ENCODE data around the gene EDIL3. TPM values are rescaled to one million over a fixed set of nuclear protein-coding genes. Genes with fewer than 3 reads are reported as not detected.

Gene EDIL3
- total and polyA plus RNA-seq, 2 donors (not counting 3 experiments of a cell fraction or from before 2014, with no cell fraction given), result 9.1 to 28.8 TPM

GRCh38 chr5:84249918-84250630 lies 134.6 kb downstream of the EDIL3 start:
- Histone ChIP-seq H3K4me3 (replicated peaks in 1 of 3; ENCODE audit: insufficient read depth in 1 of 3, low read depth in 1 of 3, low read length in 3 of 3) (no peak overlapping the region), H3K9me3 (replicated peaks; ENCODE audit: control insufficient read depth, insufficient read depth, low read length) (no peaks in the 10 kb centered on the region), H3K36me3 (ENCODE audit: control insufficient read depth in 2 of 2, extremely low read depth in 1 of 2, insufficient read depth in 2 of 2, low read length in 2 of 2) (no peaks in the 10 kb centered on the region), H3K27ac (ENCODE audit: insufficient read depth, low read depth, low read length) (no peak overlapping the region), H2AFZ (ENCODE audit: low read depth, low read length) (no peak overlapping the region), H3K9me1 (replicated peaks; ENCODE audit: control insufficient read depth, extremely low read depth, insufficient read depth, low read length) (no peaks in the 10 kb centered on the region), H3K79me2 (ENCODE audit: control insufficient read depth, insufficient read depth, low read length) (no peaks in the 10 kb centered on the region), H3K4me2 (ENCODE audit: insufficient read depth, low read length) (no peak overlapping the region), H4K20me1 (replicated peaks; ENCODE audit: control insufficient read depth, extremely low read depth, insufficient read depth, low read length) (no peaks in the 10 kb centered on the region), H3K9ac (replicated peaks; ENCODE audit: extremely low read depth, insufficient read depth, low read length) (no peak overlapping the region), H3K4me1 (ENCODE audit: control insufficient read depth, extremely low read depth, insufficient read depth, low read length) (no peaks in the 10 kb centered on the region), H3K27me3 (ENCODE audit: control insufficient read depth in 2 of 2, insufficient read depth in 2 of 2, low read length in 2 of 2) (no peaks in the 10 kb centered on the region)
- intact Hi-C loops (cut with micrococcal nuclease) (no loop called here), dilution Hi-C loops (cut with MboI; ENCODE audit: extremely low pct_ligation_motif_present, low sequenced_read_pairs) (no loop called here)
- BruUV-seq (replicated peaks), result no TSS peak
- ChIA-PET POLR2A (no interaction called here), CTCF (interaction anchor here (1.3 kb wide), 1 partner anchor 524 kb away, joined by 4 read pairs; no protein-coding TSS in a partner anchor)
- FAIRE-seq (no peak), DNase-seq (ENCODE audit: low read depth, low spot score) (no peak)
- TF ChIP-seq FOS (IDR thresholded peaks at IDR 0.05; ENCODE audit: borderline replicate concordance, insufficient read depth, low read length) (no peak), CTCF (IDR thresholded peaks at IDR 0.05; ENCODE audit: extremely low read depth in 1 of 2, insufficient read depth in 1 of 2, low read depth in 1 of 2, low read length in 2 of 2) (no peak), JUN (IDR thresholded peaks at IDR 0.05; ENCODE audit: borderline replicate concordance, insufficient read depth, insufficient read length, low read depth) (no peak), MYC (IDR thresholded peaks at IDR 0.05; ENCODE audit: low read depth, low read length) (no peak), MAX (IDR thresholded peaks at IDR 0.05; ENCODE audit: insufficient read depth, insufficient read length) (no peak), EZH2 (IDR thresholded peaks at IDR 0.05; ENCODE audit: borderline replicate concordance, low read depth, low read length, severe bottlenecking) (no peak), POLR2A (IDR thresholded peaks at IDR 0.05; ENCODE audit: low read depth, low read length) (no peak), GATA2 (IDR thresholded peaks at IDR 0.05; ENCODE audit: insufficient read depth, insufficient read length, low read depth, low read length) (no peak), POLR2AphosphoS5 (IDR thresholded peaks at IDR 0.05; ENCODE audit: insufficient read depth, low read depth, low read length) (no peak)
